H1 (cell line): ENCODE measurements around the gene ALPG. TPM values are rescaled to one million over a fixed set of nuclear protein-coding genes. Genes with fewer than 3 reads are reported as not detected.

ENCODE experiments used
- CTCF ChIA-PET: fragments of 300-600 bp; sonication (Branson Sonifier 250); formaldehyde crosslinking; loops from one replicate; lab custom pipeline; 2021; ENCODE audit not compliant: partially characterized antibody; lab: Charles Lee
- POLR2A ChIA-PET: fragments of 300-600 bp; sonication (Branson Sonifier 250); formaldehyde crosslinking; loops from one replicate; lab custom pipeline; 2021; ENCODE audit warnings: inconsistent platforms; ENCODE audit not compliant: partially characterized antibody; lab: Charles Lee
- DNase-seq, 2 experiments: peaks; one replicate each; pipeline versions ENCODE4 v3.0.0 to v3.0.0-alpha.2; 2010 to 2022; ENCODE audit warnings: low spot score in 2 of 2, low read depth in 1 of 2, mixed read lengths in 1 of 2
- FAIRE-seq: peaks from 2 replicates; lab custom pipeline; 2011; peaks lifted over from hg19 to GRCh38; lab: Jason Lieb, UNC
- H2AFZ ChIP-seq: 2 replicates; pipeline ENCODE4 v1.8.1; 2012; ENCODE audit warnings: low read length, inconsistent platforms
- H2AK5ac ChIP-seq: 2 replicates; pipeline ENCODE4 v1.6.1; 2013; ENCODE audit warnings: low read depth, low read length
- H2BK120ac ChIP-seq: replicated peaks from 2 replicates; pipeline ENCODE3; 2013; ENCODE audit warnings: low read depth, low read length, inconsistent platforms
- H2BK12ac ChIP-seq: 2 replicates; pipeline ENCODE4 v1.6.1; 2013; ENCODE audit warnings: low read depth, low read length
- H2BK15ac ChIP-seq: 2 replicates; pipeline ENCODE4 v1.6.1; 2013; ENCODE audit warnings: low read length
- H2BK20ac ChIP-seq: 2 replicates; pipeline ENCODE4 v1.6.1; 2013; ENCODE audit warnings: low read length
- H2BK5ac ChIP-seq: 2 replicates; pipeline ENCODE4 v1.6.1; 2013; ENCODE audit warnings: low read depth, low read length
- H3K14ac ChIP-seq: 2 replicates; pipeline ENCODE4 v1.6.1; 2013; ENCODE audit warnings: inconsistent platforms; ENCODE audit not compliant: insufficient read length
- H3K18ac ChIP-seq: 2 replicates; pipeline ENCODE4 v1.6.1; 2013; ENCODE audit warnings: low read length; ENCODE audit errors: extremely low read depth
- H3K23ac ChIP-seq: 2 replicates; pipeline ENCODE4 v1.6.1; 2013; ENCODE audit warnings: inconsistent platforms; ENCODE audit not compliant: insufficient read length
- H3K23me2 ChIP-seq: 2 replicates; pipeline ENCODE4 v1.6.1; 2013; ENCODE audit warnings: low read depth, low read length
- H3K27ac ChIP-seq: 2 replicates; pipeline ENCODE4 v1.6.1; 2011; ENCODE audit warnings: low read depth, low read length, inconsistent platforms
- H3K27me3 ChIP-seq, 4 experiments: replicated peaks in 1 of 4; 1 replicate in 1 of 4; 2 replicates in 3 of 4; pipeline versions ENCODE4 v1.6.1 to v1.8.1; 2011 to 2013; ENCODE audit warnings: low read length in 3 of 4, mild to moderate bottlenecking in 3 of 4, inconsistent platforms in 2 of 4, mixed read lengths in 2 of 4, moderate library complexity in 1 of 4; ENCODE audit not compliant: control insufficient read depth in 3 of 4, insufficient read depth in 3 of 4; ENCODE audit errors: extremely low read depth in 1 of 4
- H3K36me3 ChIP-seq, 4 experiments: 2 replicates each; pipeline versions ENCODE4 v1.6.1 to v1.8.1; 2011 to 2013; ENCODE audit warnings: mild to moderate bottlenecking in 4 of 4, low read length in 3 of 4, moderate library complexity in 2 of 4, control low read depth in 1 of 4, inconsistent platforms in 1 of 4; ENCODE audit not compliant: insufficient read depth in 4 of 4, control insufficient read depth in 2 of 4
- H3K4ac ChIP-seq: replicated peaks from 2 replicates; pipeline ENCODE3; 2013; ENCODE audit warnings: low read length, low read depth, mixed read lengths, inconsistent platforms; ENCODE audit not compliant: insufficient read length
- H3K4me1 ChIP-seq, 4 experiments: replicated peaks in 1 of 4; 1 replicate in 1 of 4; 2 replicates in 3 of 4; pipeline versions ENCODE4 v1.6.1 to v1.8.1; 2011 to 2013; ENCODE audit warnings: low read length in 3 of 4, inconsistent platforms in 2 of 4, mixed read lengths in 1 of 4; ENCODE audit not compliant: insufficient read depth in 4 of 4, control insufficient read depth in 3 of 4
- H3K4me2 ChIP-seq, 2 experiments: 2 replicates each; pipeline versions ENCODE4 v1.6.1 to v1.8.1; 2011 to 2013; ENCODE audit warnings: low read depth in 2 of 2, low read length in 2 of 2, control low read depth in 1 of 2, inconsistent platforms in 1 of 2, mild to moderate bottlenecking in 1 of 2; ENCODE audit not compliant: insufficient read depth in 1 of 2
- H3K4me3 ChIP-seq, 4 experiments: fragments of 200-600, 300-600 bp in 1 of 4; sonication (generic), shearing (Covaris generic), sonication (Bioruptor Twin) in 1 of 4; 2 replicates each; pipeline versions ENCODE4 v1.5.1 to v1.8.1; 2011 to 2016; ENCODE audit warnings: low read length in 4 of 4, low read depth in 3 of 4, control low read depth in 2 of 4, inconsistent platforms in 2 of 4, mild to moderate bottlenecking in 2 of 4, mixed read lengths in 1 of 4, moderate library complexity in 1 of 4; ENCODE audit not compliant: insufficient read depth in 2 of 4; ENCODE audit errors: extremely low read depth in 1 of 4
- H3K56ac ChIP-seq: replicated peaks from 2 replicates; pipeline ENCODE3; 2013; ENCODE audit warnings: low read depth, mild to moderate bottlenecking, mixed read lengths, low read length, inconsistent platforms; ENCODE audit not compliant: insufficient read length
- H3K79me1 ChIP-seq: 2 replicates; pipeline ENCODE4 v1.6.1; 2013; ENCODE audit warnings: low read depth, low read length, control low read depth
- H3K79me2 ChIP-seq, 2 experiments: 2 replicates each; pipeline versions ENCODE4 v1.6.1 to v1.8.1; 2012 to 2013; ENCODE audit warnings: low read length in 2 of 2, mild to moderate bottlenecking in 2 of 2, inconsistent platforms in 1 of 2; ENCODE audit not compliant: insufficient read depth in 2 of 2, control insufficient read depth in 1 of 2
- H3K9ac ChIP-seq, 4 experiments: replicated peaks in 1 of 4; 1 replicate in 1 of 4; 2 replicates in 3 of 4; pipeline versions ENCODE4 v1.6.1 to v1.8.1; 2011 to 2013; ENCODE audit warnings: low read depth in 3 of 4, low read length in 3 of 4, control low read depth in 2 of 4, mild to moderate bottlenecking in 2 of 4, moderate library complexity in 2 of 4, inconsistent platforms in 1 of 4; ENCODE audit errors: extremely low read depth in 1 of 4
- H3K9me3 ChIP-seq, 2 experiments: 2 replicates each; pipeline versions ENCODE4 v1.6.1 to v1.8.1; 2012 to 2013; ENCODE audit warnings: mild to moderate bottlenecking in 2 of 2, moderate library complexity in 2 of 2, control low read depth in 1 of 2, inconsistent platforms in 1 of 2, low read depth in 1 of 2, low read length in 1 of 2, mixed read lengths in 1 of 2; ENCODE audit not compliant: insufficient read depth in 2 of 2
- H4K20me1 ChIP-seq, 2 experiments: replicated peaks in 1 of 2; 2 replicates each; pipeline versions ENCODE3 to v1.8.1; 2011 to 2013; ENCODE audit warnings: inconsistent platforms in 2 of 2, low read length in 2 of 2, mild to moderate bottlenecking in 1 of 2; ENCODE audit not compliant: insufficient read depth in 2 of 2, control insufficient read depth in 1 of 2
- H4K5ac ChIP-seq: 2 replicates; pipeline ENCODE4 v1.6.1; 2013; ENCODE audit warnings: low read length, low read depth, mixed read lengths, inconsistent platforms; ENCODE audit not compliant: insufficient read length
- H4K8ac ChIP-seq: 2 replicates; pipeline ENCODE4 v1.8.0; 2013; ENCODE audit warnings: mild to moderate bottlenecking, moderate library complexity, low read length, inconsistent platforms; ENCODE audit not compliant: insufficient read depth; ENCODE audit errors: extremely low read depth
- H4K91ac ChIP-seq: replicated peaks from 2 replicates; pipeline ENCODE3; 2013; ENCODE audit warnings: low read length, mixed read lengths, inconsistent platforms; ENCODE audit not compliant: insufficient read length
- CTCF ChIP-seq, 3 experiments: IDR thresholded peaks; 1 replicate in 2 of 3; 2 replicates in 1 of 3; pipeline versions ENCODE4 v1.5.1 to v1.6.1; 2011; ENCODE audit warnings: low read length in 3 of 3, mild to moderate bottlenecking in 3 of 3, inconsistent platforms in 2 of 3, low read depth in 1 of 3, moderate library complexity in 1 of 3; ENCODE audit not compliant: insufficient read depth in 1 of 3; ENCODE audit errors: control extremely low read depth in 1 of 3
- HDAC2 ChIP-seq, 2 experiments: fragments of 300-600 bp in 1 of 2; sonication (generic) in 1 of 2; IDR thresholded peaks; 2 replicates each; pipeline ENCODE4 v1.6.1; 2011 to 2012; ENCODE audit warnings: low read depth in 2 of 2, low read length in 2 of 2, mild to moderate bottlenecking in 2 of 2, moderate library complexity in 2 of 2, borderline replicate concordance in 1 of 2, inconsistent platforms in 1 of 2
- NRF1 ChIP-seq: IDR thresholded peaks from 2 replicates; pipeline ENCODE4 v1.6.1; 2011; ENCODE audit warnings: mild to moderate bottlenecking, low read depth, low read length, improper control_type of control experiment
- POLR2A ChIP-seq, 2 experiments: IDR thresholded peaks; 1 replicate in 1 of 2; 2 replicates in 1 of 2; pipeline ENCODE4 v1.6.1; 2011; ENCODE audit warnings: low read depth in 2 of 2, low read length in 2 of 2, mild to moderate bottlenecking in 2 of 2; ENCODE audit errors: control extremely low read depth in 1 of 2
- POU5F1 ChIP-seq: IDR thresholded peaks from 2 replicates; pipeline ENCODE4 v1.6.1; 2011; ENCODE audit warnings: low read depth, mild to moderate bottlenecking, low read length, moderate library complexity
- RAD21 ChIP-seq, 2 experiments: IDR thresholded peaks in 1 of 2; conservative IDR thresholded peaks in 1 of 2; 2 replicates each; pipeline ENCODE4 v1.6.1; 2011; ENCODE audit warnings: low read depth in 2 of 2, low read length in 2 of 2, improper control_type of control experiment in 1 of 2, inconsistent platforms in 1 of 2, mild to moderate bottlenecking in 1 of 2, moderate library complexity in 1 of 2
- TAF7 ChIP-seq: optimal IDR thresholded peaks from 2 replicates; pipeline ENCODE3; 2011; ENCODE audit warnings: low read depth, mild to moderate bottlenecking, inconsistent platforms, low read length, moderate library complexity, borderline replicate concordance
- YY1 ChIP-seq: IDR thresholded peaks from 2 replicates; pipeline ENCODE4 v1.6.1; 2011; ENCODE audit warnings: low read depth, mild to moderate bottlenecking, low read length
- WGBS, 2 experiments: shearing (Covaris generic) in 1 of 2; methylation state at CpG; one replicate each; pipeline versions ENCODE4 v1.1.6 to v1.1.7; 2013 to 2015; ENCODE audit warnings: low lambda C conversion rate in 2 of 2, mixed read lengths in 2 of 2, inconsistent platforms in 1 of 2, low coverage in 1 of 2, missing lambda C conversion rate in 1 of 2; ENCODE audit not compliant: insufficient replicate concordance in 2 of 2, insufficient coverage in 1 of 2, insufficient read length in 1 of 2; ENCODE audit errors: extremely low coverage in 1 of 2, missing lambda C conversion rate in 1 of 2; 5-methylcytosine and 5-hydroxymethylcytosine counted together
- polyA plus RNA-seq, 7 experiments: library from polyadenylated mRNA; depleted of rRNA in 3 of 7; stranded (reverse) in 5 of 7; unstranded in 2 of 7; fragments of >200 nt in 5 of 7; fragments of 200-250 nt in 2 of 7; gene quantifications; 1 replicate in 5 of 7; 2 replicates in 1 of 7; 4 replicates in 1 of 7; pipeline versions ENCODE4 v1.2.1 to v1.2.3, GENCODE V29; 2011 to 2013; ENCODE audit warnings: missing spikeins in 2 of 7, mixed read lengths in 2 of 7
- total RNA-seq: library from RNA; stranded (reverse); fragmentation: NEBNext Ultra II Directional; extraction: Animal tissue kit (Norgen Biotek cat#: 25700); gene quantifications from 2 replicates; pipeline ENCODE4 v1.2.1, GENCODE V29; 2021

Gene ALPG
- total and polyA plus RNA-seq, 2 of the 8 experiments (the other 6 are each of a cell fraction or from before 2014, with no cell fraction given), result 0.56 to 2.1 TPM

DNA sequence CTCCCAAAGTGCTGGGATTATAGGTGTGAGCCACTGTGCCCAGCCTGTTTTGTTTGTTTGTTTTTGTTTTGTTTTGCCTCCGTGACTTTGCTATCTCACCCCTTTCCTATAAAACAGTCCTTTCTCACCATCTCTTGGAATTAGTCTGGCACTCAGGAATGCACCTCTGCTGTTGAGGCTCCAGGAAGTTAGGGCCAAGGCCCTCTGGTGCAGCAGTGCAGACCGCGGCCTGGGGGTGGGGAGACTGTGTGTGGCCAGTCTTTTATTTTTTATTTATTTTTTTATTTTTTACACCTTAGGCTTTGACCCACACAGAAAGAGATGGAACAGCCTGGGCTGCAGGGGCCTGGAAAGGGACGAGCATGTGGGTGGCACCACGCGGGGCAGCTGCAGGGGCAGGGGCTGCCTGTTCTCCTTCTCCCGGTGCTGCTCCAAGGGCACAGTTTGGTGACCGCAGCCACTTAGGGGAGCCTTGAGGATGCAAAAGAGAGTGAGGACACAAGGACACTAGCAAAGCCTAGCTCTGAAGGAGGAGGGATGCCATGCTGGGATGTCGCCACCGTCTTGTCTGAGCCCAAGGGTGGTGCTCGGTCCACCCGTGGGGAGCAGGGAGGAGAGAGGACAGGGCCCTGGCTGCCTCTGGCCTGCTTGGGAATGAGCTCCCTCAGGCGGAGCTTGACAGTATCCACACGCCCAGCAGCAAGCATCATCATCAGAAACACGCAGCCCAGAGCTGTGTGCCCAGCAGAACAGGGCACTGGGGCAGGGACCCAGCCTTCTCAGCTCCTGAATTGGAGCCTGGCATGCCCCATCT lies 29.9 kb downstream of the ALPG start:
- no peak overlapping the region for H2AFZ ChIP-seq
- no peak overlapping the region for H3K56ac ChIP-seq
- no peak overlapping the region for H3K14ac ChIP-seq
- ChIA-PET POLR2A (interaction anchor here (0.6 to 1.8 kb wide), 9 partner anchors 12 to 559 kb away, joined by 3 to 11 read pairs (median 4); no protein-coding TSS in a partner anchor), CTCF (interaction anchor here (0.6 to 6.8 kb wide), 45 partner anchors 9 to 536 kb away, joined by 3 to 82 read pairs (median 4); partner anchors contain the start of genes ALPG and PRSS56)
- no peak overlapping the region for H4K8ac ChIP-seq
- peaks cover 0 to 2% (median 0%) of the 10 kb centered on the region in 4 experiments; a peak in 2 of 7 replicates for H3K27me3 ChIP-seq
- no peak overlapping the region for H4K5ac ChIP-seq
- no peak overlapping the region for H3K18ac ChIP-seq
- peaks cover 0 to 13% (median 9%) of the 10 kb centered on the region in 4 experiments; a peak in 6 of 7 replicates for H3K4me1 ChIP-seq
- no peak overlapping the region for H3K9ac ChIP-seq
- DNase-seq, result no peak
- H2BK20ac ChIP-seq, result peak overlapping the region; percentile 43; the same call in 1 of the 2 replicates
- peak overlapping the region; percentile 71; the same call in 1 of the 2 replicates for H2BK12ac ChIP-seq
- no peaks in the 10 kb centered on the region for H3K79me2 ChIP-seq
- FAIRE-seq, result no peak
- no peak overlapping the region for H2BK15ac ChIP-seq
- H3K79me1 ChIP-seq, result no peaks in the 10 kb centered on the region
- H4K20me1 ChIP-seq, result no peaks in the 10 kb centered on the region
- H3K4me2 ChIP-seq, result no peak overlapping the region
- H3K4me3 ChIP-seq, result no peak overlapping the region
- peak overlapping the region; percentile 68; the same call in 1 of the 2 replicates for H2BK5ac ChIP-seq
- H2BK120ac ChIP-seq, result no peak overlapping the region
- no peaks in the 10 kb centered on the region for H3K9me3 ChIP-seq
- WGBS, 2 experiments, result 88% methylated on average over 12 of the region's 15 CpGs; no CpG with 5 or more reads in 1 of the 2 experiments
- no peak overlapping the region for H3K27ac ChIP-seq
- H2AK5ac ChIP-seq, result no peak overlapping the region
- no peaks in the 10 kb centered on the region for H3K23me2 ChIP-seq
- H4K91ac ChIP-seq, result peak overlapping the region; percentile 61
- H3K23ac ChIP-seq, result no peak overlapping the region
- H3K4ac ChIP-seq, result no peak overlapping the region
- no peaks in the 10 kb centered on the region for H3K36me3 ChIP-seq
- TF ChIP-seq TAF7 (no peak), HDAC2 (IDR thresholded peaks at IDR 0.05; ENCODE audit: borderline replicate concordance in 1 of 2, low read depth in 2 of 2, low read length in 2 of 2) (no peak), CTCF (IDR thresholded peaks at IDR 0.05; ENCODE audit: control extremely low read depth in 1 of 3, insufficient read depth in 1 of 3, low read depth in 1 of 3, low read length in 3 of 3) (peak in 2 of 3 experiments; percentile 43 to 52; a peak in 3 of 4 replicates), RAD21 (IDR thresholded peaks at IDR 0.05 in 1 of 2, conservative IDR thresholded peaks at IDR 0.05 in 1 of 2; ENCODE audit: low read depth in 2 of 2, low read length in 2 of 2) (peak; percentile 43 to 58; a peak in 3 of 4 replicates), NRF1 (no peak), YY1 (no peak), POU5F1 (no peak), POLR2A (IDR thresholded peaks at IDR 0.05; ENCODE audit: control extremely low read depth in 1 of 2, low read depth in 2 of 2, low read length in 2 of 2) (no peak)
